Activated CD8-positive, alpha-beta memory T cell treated with anti-CD3 and anti-CD28 coated beads for 24 hours (primary cell): Measurements from ENCODE around the gene CAP1.
"Not testable (repeated sequence)": the region's sequence is repeated elsewhere in the genome, so short reads cannot be mapped to it uniquely, and the experiment has no call there.

Experiments
- DNase-seq: peaks from one replicate; pipeline ENCODE4 v3.0.0-alpha.2; 2020

Gene CAP1, protein sequence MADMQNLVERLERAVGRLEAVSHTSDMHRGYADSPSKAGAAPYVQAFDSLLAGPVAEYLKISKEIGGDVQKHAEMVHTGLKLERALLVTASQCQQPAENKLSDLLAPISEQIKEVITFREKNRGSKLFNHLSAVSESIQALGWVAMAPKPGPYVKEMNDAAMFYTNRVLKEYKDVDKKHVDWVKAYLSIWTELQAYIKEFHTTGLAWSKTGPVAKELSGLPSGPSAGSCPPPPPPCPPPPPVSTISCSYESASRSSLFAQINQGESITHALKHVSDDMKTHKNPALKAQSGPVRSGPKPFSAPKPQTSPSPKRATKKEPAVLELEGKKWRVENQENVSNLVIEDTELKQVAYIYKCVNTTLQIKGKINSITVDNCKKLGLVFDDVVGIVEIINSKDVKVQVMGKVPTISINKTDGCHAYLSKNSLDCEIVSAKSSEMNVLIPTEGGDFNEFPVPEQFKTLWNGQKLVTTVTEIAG

DNA sequence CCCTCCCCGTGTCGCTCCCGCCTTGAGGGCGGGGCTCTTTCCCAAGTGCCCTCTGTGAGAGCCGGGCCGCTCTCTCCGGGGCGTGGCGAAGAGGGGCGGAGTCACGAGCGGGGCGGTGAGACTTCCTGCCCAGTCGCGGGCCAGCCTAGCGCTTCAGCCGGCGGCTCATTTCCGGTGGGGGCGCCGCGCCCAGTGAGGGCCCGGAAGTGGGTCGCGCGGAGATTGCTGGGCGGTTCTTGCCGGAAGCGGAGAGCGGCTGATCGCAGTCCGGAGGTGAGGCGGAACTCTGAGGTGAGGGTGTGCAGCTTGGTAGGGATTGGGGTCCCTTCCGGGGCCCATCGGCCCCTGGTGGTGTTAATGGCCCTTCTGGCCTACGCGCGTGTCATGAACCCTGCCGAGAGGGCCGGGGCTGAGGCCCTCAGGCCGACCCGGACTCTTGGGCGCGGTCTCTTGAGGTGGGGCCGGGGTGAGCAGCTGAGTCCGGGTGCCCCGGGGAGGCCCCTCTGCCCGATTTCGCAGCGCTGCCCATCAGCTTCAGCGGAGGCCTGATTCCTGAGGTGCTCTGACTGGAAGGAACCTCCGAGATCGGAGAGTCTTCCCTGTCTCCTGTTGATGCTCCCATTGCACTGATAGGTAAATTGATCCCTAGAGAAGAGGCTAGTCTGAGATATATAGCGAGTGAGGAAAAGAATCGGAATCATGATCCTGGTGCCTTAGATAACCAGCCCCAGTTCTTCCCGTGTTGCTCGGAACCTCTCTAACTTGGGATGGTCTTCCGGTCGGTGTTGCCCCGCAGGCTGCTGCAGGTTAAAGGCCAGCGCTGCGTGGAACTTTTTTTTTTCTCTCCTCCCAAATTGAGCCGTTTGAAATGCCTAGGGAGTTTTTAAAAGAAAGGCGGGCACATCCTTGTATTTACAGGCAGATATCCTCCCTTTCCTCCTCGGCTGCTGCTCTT lies at the start of gene CAP1:
Gene CAP1 (plus strand): TSS at position 219 of the 955 bp plus-strand sequence. CDS start 18,618 bp downstream, outside the sequence.
- DNase-seq, result peak; percentile 100

DNA sequence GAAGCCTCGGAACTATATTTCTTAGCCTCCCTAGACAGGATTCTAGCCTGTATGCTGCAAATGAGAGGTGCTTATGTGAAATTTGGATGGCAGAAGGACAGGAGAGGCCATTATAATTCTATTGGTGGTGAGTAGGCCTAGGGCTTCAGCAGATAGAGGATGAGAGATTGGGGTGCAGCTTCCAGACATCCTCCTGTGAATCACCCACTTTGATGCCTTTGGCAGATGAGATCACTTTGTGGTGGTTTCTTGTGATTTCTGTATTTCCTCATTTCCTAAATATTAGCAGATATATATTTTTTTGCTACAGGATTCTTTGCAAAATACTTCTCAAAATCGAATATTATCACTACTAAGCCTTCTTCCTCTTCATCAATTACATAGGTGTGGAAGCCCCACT lies 48.3 kb upstream of the CAP1 start:
- DNase-seq, result no peak

DNA sequence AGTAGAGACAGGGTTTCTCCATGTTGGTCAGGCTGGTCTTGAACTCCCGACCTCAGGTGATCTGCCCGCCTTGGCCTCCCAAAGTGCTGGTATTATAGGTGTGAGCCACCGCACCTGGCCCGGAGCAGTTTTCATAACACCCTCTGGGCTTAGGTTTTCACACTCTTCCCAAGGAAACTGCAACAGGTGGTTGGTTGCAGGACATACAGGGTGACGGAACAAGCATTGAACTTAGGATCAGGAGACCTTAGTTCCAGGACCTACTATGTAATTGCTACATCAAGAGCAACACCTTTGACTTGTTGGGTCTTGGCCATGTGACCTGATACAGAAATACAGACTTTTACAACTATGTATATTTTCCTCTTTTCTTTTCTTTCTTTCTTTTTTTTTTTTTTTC lies 47.6 kb upstream of the CAP1 start:
- no peak for DNase-seq

DNA sequence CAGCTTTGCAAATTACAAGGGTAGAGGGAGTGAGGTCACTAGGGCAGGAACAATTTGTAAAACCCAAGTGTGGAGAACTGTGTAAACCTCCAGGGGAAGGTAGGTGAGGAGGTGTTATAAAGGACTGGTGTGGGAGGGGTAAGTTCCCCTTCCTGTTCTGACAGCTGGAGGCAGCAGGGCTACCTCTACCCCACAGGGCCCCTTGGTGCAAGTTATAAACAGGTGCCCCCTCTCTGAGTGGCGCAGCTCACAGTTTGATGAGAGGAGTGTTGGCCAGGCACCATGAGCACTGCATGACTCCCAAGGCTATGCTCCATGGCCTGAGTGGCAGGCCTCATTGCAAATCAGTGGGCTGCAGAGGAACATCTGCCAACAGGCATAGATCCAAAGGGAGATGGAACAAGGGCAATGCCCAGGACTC lies 44.5 kb upstream of the CAP1 start:
- peak; percentile 59 for DNase-seq

DNA sequence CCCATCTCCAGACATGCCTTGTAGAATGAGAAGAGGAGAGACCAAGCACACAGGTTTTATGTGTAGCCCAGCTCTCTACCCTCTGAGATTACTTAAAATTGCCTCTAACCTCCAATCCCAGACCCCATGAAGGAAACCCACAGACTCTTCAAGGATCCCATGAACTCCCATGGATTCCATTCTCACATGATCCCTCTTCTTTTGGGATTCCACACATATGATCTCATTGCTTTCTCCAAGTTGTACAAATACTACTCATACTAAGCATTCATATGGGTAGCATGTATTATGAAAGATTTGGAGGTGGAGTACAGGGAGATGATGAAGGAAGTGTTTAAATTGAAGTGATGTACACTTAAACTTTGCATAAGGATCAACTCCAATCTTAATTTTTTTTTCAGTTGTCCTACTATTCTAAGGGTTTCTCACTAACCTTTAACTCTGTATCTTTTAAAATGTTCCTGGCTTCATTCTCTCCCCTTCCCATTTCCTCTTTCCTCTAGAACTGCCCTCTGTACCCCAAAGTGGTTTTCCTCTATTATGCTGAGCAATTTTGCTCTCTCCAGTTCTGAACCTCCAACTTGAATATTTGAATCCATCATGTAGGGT lies 44.0 kb upstream of the CAP1 start:
- DNase-seq, result no peak

DNA sequence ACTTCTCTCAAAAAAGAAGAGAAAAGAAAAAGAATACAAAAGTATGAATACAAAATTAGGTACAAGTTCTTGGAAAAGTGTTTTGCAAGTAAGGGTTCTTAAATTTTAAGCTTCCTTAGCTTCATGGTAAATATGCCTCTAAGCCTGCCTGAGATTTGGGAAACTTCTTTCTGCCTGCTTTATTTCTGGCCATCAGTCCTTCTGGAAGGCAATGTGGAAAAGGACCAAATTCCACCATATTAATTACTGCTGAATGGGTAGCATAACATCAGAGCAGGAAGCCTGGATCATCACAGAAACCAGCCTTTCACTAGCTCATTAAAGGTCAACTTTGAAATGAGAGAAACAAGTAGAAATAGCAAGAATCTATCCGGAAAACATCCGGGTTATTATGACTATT lies 39.1 kb upstream of the CAP1 start:
- DNase-seq, result no peak

DNA sequence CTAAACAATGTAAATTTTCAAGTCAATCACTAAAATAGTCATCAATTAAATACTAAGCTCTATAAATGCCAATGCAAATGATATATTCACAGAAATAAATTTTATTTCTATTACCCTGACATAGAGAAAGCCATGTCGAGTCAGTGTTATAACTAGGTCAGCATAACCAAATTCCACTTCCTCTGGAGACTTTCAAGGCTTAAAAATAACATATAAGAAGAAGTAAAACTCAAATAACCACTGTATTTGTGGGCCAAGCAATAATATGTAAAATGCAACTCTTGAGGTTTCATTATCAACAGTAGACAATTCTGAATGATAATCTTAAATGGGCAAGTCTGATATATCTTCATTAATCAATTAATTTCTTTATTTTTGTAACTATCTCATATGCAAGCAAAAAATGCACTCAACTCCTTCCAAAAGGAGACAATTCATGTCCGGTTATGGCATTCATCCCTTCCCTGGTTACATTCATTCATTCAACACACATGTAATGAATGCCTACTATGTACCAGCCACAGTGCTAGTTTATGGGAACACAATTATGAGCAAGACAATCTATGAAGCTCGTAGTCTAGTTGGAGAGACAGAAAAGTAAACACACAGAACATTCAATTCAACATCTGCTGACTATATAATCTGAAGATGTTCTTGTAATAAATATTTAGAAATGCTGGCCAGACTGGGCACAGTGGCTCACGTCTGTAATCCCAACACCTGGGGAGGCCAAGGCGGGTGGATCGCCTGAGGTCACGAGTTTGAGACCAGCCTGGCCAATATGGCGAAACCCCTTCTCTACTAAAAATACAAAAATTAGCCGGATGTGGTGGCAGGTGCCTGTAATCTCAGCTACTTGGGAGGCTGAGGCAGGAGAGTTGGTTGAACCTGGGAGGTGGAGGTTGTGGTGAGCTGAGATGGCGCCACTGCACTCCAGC lies 37.1 kb upstream of the CAP1 start:
- no peak for DNase-seq

DNA sequence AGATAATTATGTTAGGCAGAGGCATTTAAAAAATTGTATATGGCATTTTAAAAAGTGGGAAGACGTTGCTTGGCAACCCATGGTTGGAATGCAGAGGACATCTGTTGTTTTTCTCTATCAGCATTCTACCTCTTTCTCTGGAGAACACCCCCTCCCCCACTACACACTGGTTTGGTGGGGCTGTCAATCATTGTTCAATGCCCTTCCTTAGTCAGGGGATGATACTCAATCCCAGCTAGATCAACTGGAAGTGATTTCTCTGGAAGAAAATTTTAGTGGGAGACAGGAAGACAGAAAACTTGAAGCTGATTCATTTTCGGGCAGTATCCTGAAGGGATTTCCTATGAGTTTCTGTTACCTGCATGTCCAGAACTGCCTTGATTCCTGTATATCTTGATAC lies 35.7 kb upstream of the CAP1 start:
- DNase-seq, result no peak

DNA sequence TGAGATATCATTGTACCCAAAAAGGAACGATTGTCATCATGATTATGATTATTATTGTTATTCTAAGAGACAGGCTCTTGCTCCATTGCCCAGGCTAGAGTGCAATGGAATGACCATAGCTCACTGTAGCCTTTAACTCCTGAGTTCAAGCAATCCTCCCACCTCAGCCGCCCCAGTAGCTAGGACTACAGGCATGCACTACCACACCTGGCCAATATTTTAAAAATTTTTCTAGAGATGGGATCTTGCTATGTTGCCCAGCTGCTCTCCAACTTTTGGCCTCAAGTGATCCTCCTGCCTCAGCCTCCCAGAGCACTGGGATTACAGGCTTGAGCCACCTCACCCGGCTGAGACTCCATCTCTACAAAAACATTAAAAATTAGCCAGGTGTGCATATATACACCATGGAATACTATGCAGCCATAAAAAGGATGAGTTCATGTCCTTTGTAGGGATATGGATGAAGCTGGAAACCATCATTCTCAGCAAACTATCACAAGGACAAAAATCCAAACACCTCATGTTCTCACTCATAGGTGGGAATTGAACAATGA lies 33.0 kb upstream of the CAP1 start:
- DNase-seq, result not testable (repeated sequence)

DNA sequence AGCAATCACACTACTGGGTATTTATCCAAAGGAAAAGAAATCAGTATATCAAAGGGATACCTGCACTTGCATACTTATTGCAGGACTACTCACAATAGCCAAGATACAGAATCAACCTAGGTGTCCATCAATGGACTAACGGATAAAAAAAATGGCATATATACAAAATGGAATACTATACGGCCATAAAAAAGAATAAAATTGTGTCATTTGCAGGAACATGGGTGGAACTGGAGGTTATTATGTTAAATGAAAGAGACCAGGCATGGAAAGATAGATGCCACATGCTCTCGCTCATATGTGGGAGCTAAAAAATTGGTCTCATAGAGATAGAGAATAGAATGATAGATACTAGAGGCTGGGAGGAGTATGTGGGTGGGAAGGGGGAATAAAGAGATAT lies 29.3 kb upstream of the CAP1 start:
- no peak for DNase-seq

DNA sequence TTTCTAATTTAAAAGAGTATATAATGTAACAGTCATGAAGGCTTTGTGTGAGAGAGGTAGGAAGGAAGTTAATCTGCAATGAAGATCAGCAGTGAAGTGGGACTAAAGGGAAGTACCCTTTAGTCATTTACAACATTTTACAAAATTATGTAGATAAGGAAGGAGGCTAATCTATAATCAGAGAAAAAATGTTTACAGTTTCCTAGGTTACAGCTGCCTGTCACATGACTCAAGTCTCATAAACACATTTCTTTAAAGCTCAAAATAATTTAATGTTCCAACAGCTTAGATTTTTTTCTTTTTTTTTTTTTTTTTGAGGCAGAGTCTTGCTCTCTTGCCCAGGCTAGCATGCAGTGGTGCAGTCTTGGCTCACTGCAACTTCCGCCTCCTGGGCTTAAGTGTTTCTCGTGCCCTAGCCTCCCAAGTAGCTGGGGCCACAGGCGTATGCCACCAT lies 26.2 kb upstream of the CAP1 start:
- DNase-seq, result no peak

DNA sequence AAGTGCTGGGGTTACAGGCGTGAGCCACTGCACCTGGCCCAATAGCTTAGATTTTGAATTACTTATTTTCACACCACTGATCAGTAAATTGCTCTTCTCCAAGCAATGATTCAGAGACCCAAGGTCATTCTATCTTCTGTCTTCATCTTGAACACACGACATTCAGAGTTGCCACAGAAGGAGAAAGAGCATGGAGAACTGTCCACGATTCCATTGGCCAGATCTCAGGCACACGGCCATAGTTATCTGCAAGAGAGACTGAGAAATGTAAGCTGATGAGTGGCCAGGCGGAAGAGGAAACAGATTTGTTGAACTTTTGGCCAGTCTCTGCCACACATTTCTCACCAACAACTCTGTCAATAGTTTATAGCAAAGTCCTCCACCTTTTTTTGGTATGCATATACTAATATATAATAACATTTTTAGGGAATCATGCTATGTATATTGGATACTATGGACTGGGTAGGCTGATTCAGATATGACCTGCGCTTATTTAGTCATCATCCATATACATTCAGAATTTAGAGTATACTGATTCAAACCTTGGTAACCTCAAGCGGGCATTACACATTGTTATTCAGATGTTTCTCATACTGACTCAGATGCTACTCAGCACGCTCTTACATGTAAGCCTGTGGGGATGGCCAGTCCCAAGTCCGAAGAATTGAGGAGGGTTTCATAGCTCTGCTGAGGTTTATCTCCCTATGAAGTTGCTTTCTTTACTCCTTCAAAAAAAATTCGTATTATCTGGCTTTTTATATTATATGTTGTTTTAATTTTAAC lies 25.5 kb upstream of the CAP1 start:
- DNase-seq, result no peak

DNA sequence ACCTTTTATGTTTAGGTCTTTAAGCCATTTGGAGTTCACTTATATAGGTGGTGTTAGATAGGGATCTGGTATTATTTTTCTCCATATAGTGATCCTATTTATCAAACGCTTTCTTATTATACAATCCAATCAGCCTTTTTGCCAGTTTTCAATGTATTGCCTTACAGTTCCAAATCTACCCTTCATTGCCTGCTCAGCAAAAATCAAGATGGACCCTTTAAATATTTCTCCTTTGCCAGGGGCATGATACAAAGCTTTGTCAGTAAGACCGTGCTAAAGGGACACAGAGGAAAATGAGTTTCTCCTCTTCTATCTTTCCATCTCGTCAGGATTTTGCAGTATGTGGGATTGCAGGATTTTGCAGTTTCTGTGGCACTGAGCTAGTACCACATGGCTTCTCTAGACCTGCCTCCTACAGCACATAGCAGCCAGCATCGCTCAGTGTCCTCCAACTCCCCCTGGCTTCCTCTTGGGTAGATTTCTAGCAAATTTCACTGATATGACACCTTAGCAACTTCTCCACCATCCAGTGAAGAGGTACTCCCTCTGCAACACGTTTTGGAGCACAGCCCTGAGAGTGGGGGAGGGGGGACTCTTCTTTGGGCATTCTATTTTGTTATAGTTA lies 22.5 kb upstream of the CAP1 start:
- DNase-seq, result no peak

DNA sequence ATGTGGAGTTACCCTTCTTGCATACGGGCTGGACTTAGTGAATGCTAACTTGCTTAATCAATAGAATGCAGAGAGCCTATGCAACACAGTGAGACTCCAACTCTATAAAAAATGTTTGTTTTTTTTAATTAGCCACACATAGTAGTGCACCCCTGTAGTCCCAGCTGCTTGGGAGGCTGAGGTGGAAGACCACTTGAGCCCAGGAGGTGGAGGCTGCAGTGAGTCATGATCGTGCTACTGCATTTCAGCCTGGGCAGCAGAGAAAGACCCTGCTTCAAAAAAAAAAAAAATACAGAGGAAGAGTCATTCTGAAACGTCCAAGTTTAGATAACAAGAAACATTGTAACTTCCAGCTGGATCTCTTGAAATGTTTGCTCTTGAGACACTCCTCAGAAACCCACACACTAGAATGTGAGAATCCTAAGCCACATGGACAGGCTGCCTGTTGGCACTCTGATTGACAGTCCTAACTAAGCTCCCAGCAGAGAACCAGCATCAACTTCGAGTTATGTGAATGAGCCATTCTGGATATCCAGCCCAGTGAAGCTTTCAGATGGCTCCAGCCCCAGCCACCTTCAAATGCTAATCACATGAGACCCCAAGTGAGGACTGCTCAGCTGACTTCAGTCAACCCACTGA lies 20.0 kb upstream of the CAP1 start:
- no peak for DNase-seq

DNA sequence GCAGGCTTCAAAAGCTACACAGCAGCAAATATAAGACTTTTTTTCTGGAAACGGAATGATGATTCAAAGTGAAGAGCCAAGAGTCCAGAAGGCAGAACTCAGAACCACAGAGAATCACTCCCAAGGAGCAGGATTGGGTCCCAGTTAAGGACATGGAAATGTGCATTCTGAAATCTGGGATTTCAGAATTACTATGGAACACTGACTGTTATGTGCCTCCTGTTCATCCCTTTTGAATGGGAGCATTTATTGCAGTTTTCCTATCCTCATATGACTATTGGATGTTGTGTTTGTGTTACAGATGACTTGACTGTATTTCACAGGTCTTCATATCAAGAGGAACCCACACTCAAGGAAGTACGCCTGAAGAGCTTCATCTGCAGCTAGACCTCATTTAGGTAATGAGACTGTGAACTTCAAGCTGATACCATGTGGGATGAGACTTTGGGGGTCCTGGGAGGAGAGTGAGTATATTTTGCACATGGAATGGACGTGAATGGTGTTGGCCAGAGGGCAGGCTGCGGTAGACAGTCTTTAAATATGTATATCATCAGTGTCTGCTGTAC lies 17.1 kb upstream of the CAP1 start:
- no peak for DNase-seq

DNA sequence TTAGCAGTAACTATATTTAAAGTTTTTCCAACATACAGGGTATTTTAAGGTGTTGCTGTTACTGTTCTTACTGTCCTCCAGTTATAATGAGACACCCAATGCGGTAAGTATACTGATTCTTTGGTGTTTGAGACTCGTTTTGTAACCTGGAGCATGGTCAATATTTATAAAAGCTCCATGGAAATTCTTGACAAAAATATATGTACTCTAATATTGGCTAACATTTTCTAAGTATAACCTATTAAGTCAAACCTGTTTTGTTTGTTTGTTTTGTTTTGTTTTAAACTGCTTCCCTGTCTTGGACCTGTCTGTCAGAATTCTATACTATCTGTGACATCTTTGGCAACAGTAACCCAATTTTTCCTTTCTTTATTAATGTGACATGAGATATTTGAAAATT lies 15.9 kb upstream of the CAP1 start:
- DNase-seq, result no peak

DNA sequence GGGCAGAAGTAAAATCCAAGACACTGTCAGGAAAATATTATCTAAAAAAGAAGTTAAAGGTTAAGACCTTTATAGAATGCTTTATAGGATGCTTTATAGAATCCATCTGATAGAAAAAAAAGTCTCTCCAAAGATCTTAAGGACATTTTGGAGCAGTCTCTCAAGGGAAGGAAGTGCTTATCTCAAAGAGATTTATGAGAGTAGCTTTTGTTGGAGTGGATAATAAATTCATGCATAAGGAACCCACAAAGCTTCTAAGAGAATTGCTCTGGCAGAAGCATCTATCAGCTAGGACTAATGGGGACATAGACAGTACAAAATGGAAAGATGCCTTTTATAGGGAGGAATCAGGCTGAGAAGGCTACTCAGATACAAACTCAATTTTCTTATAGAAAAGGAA lies 12.9 kb upstream of the CAP1 start:
- DNase-seq, result no peak

DNA sequence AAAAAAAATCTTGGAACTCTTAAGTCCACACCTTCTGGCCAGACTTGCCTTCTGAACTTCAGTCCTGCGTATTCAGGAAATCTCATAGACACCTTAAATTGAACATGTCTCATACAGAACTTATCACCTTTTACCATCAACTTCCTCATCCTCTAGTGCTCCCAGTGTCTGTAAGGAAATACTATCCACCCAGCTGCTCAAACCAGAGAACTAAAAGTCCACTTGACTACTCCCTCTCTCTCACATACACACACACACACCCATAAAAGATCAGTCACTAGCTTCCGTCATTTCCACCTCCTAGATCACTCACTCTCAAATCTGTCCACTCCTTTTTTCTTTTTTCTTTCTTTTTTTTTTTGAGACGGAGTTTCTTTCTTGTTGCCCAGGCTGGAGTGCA lies 10.9 kb upstream of the CAP1 start:
- DNase-seq, result no peak

DNA sequence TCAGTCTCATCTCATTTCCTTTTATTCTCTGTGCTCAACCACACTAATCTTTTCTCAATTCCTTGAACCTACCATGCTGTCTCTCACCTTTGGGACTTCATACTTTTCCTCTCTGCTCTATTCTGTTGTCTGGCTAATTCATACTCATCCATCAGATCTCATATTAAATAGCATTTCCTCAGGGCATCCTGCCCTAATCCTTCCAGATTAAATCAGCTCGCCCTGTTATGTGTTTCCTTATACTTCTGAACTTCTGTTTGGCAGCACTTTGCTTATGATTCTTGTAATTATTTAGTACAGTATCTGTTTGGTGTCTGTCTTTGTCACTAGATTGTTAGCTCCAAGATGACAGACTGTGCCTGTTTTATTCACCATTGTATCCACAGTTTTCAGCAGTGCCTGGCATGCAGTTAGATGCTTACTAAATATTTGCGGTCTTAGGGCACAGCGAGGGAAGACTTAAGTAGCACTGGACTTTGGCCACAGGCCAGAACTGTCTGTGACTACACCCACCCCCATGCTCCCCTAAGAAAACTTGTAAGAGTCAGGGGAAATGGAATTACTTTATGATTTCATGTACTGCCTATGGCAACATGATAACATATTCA lies 9.9 kb upstream of the CAP1 start:
- DNase-seq, result no peak
